A673 (cell line): ENCODE data around the gene LRRC8B.

Experiments used
- EZH2 ChIP-seq: fragments of 200-600 bp; sonication (generic); IDR thresholded peaks from 2 replicates; pipeline ENCODE4 v1.6.1; 2017; ENCODE audit warnings: borderline replicate concordance, low read depth, mild to moderate bottlenecking, mixed read lengths, antibody characterized with exemption, low read length; ENCODE audit not compliant: poor library complexity, severe bottlenecking
- TF ChIP-seq, protein P1 (sequence below): fragments of 300-800, 200-600 bp; sonication (generic); conservative IDR thresholded peaks from 2 replicates; pipeline ENCODE4 v1.5.1; 2017; ENCODE audit warnings: low read depth, mild to moderate bottlenecking, antibody characterized with exemption, low read length, moderate library complexity, mixed read lengths

DNA sequence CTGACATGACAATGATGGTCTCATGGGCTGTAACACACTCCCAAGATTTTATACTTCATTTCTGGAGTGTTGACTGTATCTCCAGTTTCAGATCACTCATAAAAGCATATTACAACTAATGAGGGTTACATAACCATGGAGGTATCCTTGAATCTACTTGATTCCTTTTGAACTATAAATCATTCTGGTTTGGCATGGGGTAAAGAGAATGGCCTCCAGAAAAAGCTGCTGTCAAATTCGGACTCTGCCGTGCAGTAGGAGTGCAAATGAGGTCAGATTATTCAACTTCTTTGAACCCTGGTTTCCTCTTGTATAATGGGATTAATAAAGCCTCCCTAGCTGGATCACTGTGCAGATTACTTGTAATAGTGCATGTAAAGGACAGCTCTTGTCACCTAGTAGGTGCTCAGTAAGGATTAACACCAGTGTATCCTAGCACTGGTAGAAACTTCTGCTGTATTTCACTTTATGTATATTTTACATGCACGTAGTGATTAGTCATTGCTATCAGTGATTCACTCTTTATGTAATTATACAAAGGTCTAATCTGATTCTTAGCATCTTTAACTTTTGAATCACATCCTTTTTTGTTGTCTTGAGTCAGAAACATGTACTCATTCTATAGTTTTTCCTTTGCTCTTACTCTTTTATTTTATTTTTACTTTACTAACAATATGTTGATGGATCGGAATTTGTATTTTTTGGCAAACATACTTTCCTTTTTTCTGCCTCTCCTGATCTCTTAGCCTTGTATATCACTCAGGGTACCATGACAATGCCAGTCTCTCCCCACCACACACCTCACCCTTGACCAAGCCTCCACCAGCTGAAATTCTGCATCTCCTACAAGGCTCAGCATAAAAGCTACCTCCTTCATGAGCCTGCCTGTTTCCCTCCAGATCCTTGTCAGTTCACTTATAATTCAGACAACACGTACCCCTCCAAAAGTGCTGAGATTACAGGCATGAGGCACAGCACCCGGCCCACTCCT lies 111.5 kb downstream of the LRRC8B start:
- TF ChIP-seq, protein P1, sequence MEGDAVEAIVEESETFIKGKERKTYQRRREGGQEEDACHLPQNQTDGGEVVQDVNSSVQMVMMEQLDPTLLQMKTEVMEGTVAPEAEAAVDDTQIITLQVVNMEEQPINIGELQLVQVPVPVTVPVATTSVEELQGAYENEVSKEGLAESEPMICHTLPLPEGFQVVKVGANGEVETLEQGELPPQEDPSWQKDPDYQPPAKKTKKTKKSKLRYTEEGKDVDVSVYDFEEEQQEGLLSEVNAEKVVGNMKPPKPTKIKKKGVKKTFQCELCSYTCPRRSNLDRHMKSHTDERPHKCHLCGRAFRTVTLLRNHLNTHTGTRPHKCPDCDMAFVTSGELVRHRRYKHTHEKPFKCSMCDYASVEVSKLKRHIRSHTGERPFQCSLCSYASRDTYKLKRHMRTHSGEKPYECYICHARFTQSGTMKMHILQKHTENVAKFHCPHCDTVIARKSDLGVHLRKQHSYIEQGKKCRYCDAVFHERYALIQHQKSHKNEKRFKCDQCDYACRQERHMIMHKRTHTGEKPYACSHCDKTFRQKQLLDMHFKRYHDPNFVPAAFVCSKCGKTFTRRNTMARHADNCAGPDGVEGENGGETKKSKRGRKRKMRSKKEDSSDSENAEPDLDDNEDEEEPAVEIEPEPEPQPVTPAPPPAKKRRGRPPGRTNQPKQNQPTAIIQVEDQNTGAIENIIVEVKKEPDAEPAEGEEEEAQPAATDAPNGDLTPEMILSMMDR = no peak
- no peak for TF ChIP-seq EZH2
